AG04449 (cell line): ENCODE data around the gene SPAM1.
"Not testable (repeated sequence)": the region's sequence is repeated elsewhere in the genome, so short reads cannot be mapped to it uniquely, and the experiment has no call there.

ENCODE experiments used
- CTCF ChIA-PET: fragments of 350-600 bp; formaldehyde crosslinking; extraction: SDS; loops from one replicate; lab custom pipeline; 2021; ENCODE audit warnings: antibody characterized with exemption; lab: Yijun Ruan, JAX
- POLR2A ChIA-PET: fragments of 400-600, 350-600 bp; formaldehyde crosslinking; extraction: SDS; loops from one replicate; lab custom pipeline; 2020; ENCODE audit warnings: antibody characterized with exemption, inconsistent platforms; lab: Yijun Ruan, JAX
- DNase-seq: peaks from one replicate; pipeline ENCODE4 v3.0.0-alpha.2; 2010; ENCODE audit warnings: low read depth, low spot score
- H3K4me3 ChIP-seq: 2 replicates; pipeline ENCODE4 v1.5.1; 2011; ENCODE audit warnings: low read depth, mild to moderate bottlenecking, control low read depth, low read length
- TF ChIP-seq, protein P1 (sequence below): IDR thresholded peaks from one replicate; pipeline ENCODE4 v1.5.1; 2011; ENCODE audit warnings: mild to moderate bottlenecking, moderate library complexity, low read length, control low read depth, inconsistent platforms; ENCODE audit not compliant: insufficient read depth; ENCODE audit errors: missing control alignments

SPAM1 gene, protein sequence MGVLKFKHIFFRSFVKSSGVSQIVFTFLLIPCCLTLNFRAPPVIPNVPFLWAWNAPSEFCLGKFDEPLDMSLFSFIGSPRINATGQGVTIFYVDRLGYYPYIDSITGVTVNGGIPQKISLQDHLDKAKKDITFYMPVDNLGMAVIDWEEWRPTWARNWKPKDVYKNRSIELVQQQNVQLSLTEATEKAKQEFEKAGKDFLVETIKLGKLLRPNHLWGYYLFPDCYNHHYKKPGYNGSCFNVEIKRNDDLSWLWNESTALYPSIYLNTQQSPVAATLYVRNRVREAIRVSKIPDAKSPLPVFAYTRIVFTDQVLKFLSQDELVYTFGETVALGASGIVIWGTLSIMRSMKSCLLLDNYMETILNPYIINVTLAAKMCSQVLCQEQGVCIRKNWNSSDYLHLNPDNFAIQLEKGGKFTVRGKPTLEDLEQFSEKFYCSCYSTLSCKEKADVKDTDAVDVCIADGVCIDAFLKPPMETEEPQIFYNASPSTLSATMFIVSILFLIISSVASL

DNA sequence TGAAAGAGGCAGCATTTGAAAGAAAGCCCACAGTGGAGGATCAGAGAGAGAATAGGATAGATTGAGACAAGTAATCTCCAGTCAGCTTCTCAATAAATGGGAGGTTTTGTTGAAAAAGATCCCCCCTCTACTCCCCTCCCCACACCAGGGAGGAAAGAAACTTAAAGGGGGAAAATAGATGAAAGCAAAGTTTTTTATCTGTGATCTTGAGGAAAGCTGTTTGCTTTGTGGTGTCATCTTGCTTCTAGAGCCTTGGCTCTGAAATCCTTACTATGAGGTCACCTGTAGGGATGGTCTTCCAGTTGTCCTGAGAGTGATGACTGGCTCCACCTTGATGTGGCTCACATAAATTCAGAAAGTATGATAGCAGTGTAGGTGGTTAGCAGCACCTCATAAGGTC is at the start of gene SPAM1:
TSS of gene SPAM1 (plus strand) at position 301 of the 400 bp plus-strand sequence. CDS start 28,330 bp downstream, outside the sequence.
- POLR2A ChIA-PET, result no interaction called here
- no peak for DNase-seq
- no peak within 1 kb of the TSS for H3K4me3 ChIP-seq
- TF ChIP-seq, protein P1, sequence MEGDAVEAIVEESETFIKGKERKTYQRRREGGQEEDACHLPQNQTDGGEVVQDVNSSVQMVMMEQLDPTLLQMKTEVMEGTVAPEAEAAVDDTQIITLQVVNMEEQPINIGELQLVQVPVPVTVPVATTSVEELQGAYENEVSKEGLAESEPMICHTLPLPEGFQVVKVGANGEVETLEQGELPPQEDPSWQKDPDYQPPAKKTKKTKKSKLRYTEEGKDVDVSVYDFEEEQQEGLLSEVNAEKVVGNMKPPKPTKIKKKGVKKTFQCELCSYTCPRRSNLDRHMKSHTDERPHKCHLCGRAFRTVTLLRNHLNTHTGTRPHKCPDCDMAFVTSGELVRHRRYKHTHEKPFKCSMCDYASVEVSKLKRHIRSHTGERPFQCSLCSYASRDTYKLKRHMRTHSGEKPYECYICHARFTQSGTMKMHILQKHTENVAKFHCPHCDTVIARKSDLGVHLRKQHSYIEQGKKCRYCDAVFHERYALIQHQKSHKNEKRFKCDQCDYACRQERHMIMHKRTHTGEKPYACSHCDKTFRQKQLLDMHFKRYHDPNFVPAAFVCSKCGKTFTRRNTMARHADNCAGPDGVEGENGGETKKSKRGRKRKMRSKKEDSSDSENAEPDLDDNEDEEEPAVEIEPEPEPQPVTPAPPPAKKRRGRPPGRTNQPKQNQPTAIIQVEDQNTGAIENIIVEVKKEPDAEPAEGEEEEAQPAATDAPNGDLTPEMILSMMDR, result no peak
- CTCF ChIA-PET, result no interaction called here

DNA sequence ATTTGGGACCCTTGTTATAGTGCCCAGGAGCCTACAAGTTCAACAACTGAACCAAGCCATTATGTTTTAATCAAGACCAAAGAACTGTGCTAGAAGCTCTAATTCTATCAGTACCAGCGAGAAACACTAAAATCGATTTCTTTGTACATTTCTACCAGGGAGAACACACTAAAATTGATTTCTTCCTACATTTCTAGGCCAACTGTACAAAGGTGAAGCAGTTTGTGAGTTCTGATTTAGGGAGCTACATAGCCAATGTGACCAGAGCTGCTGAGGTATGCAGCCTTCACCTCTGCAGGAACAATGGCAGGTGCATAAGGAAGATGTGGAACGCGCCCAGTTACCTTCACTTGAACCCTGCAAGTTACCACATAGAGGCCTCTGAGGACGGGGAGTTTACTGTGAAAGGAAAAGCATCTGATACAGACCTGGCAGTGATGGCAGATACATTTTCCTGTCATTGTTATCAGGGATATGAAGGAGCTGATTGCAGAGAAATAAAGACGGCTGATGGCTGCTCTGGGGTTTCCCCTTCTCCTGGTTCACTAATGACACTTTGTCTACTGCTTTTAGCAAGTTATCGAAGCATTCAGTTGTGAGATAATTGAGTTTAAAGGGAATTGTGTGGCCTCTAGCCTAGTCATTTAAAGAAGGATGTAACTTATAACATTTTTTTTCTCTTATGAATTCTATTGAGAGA is 48.3 kb upstream of the SPAM1 start:
- ChIA-PET POLR2A (no interaction called here), CTCF (interaction anchor here (1.1 to 4.9 kb wide), 3 partner anchors 12 to 195 kb away, joined by 3 to 28 read pairs (median 3); no protein-coding TSS in a partner anchor)
- TF ChIP-seq, protein P1, result no peak
- H3K4me3 ChIP-seq, result no peak overlapping the region
- no peak for DNase-seq

DNA sequence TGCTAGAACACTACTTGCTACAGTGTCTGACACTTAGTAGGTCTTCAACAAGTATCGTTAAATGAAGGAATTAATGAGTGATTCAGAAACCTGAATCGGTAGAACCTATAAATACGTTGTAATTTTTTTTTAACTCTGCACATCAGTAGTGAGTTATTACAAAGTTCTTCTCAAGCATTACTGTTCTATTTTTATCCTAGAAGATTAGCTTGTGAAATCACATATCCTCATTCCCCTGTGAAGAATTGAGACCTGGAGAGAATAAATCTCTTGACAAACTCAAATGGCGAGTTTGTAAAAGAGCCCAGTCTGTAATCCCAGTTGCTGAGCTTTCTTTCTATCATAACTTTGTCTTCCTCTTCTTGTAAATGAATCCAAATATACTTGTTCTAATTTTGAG is 45.4 kb upstream of the SPAM1 start:
- H3K4me3 ChIP-seq, result no peak overlapping the region
- ChIA-PET POLR2A (no interaction called here), CTCF (interaction anchor here (1.2 to 4.9 kb wide), 3 partner anchors 11 to 243 kb away, joined by 4 to 28 read pairs (median 8); no protein-coding TSS in a partner anchor)
- TF ChIP-seq, protein P1, result no peak
- DNase-seq, result no peak

DNA sequence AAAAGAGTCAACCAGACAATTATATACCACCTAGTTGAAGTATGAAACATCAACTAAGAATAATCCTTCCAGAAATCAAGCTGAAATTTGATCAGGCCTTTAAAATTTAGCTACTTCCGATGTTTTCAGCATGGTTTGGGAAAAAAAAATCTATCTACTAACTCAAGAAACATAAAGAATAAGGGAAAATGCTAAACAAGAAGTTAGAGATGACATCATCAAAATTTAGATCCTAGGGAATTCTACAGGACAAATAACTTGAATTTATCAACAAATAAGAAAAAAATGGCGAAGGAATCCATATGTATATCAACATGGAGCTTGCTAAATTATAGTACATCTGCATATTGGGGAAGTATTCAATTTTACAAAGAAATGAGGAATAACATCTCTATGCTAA is 43.7 kb upstream of the SPAM1 start:
- TF ChIP-seq, protein P1, result no peak
- ChIA-PET POLR2A (no interaction called here), CTCF (interaction anchor here (0.8 kb wide), 1 partner anchor 9 kb away, joined by 4 read pairs; no protein-coding TSS in a partner anchor)
- no peak overlapping the region for H3K4me3 ChIP-seq
- DNase-seq, result no peak

DNA sequence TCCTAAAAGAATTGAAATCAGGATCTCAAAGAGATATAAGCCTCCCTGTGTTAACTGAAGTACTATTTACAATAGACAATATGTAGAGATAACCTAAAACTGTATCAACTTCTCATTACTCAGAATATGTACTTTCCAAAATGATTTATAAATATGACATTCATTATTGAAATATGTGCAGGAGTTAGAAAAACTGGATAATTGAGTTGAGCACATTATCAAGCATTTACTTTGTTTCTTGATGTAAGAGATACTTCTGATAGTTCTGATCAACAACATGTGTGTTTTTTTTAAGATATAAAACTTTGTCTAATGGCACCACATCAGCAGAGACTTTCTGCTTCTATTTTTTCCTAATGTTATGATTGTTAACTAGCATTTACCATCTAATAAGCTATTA is 41.9 kb upstream of the SPAM1 start:
- CTCF ChIA-PET, result no interaction called here
- no peak overlapping the region for H3K4me3 ChIP-seq
- TF ChIP-seq, protein P1, result no peak
- DNase-seq, result no peak
- POLR2A ChIA-PET, result no interaction called here

DNA sequence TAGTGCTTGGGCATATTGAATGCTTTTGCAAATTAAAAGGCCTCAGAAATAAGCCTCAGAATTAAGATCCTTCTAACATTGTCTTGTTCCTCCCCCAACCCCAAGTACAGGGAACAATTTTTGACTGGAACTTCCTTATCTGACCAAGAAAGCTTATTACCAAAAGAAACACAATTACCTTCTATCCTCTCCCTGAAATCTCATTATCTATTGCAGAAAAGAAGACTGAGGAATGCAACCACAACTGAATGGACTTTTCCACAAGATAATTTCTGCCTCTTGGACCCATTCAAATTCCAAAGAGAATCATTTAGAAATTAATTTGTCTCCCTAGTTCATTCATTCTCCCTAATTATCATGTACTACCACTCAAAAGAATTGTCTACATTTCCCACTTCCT is 36.8 kb upstream of the SPAM1 start:
- no peak overlapping the region for H3K4me3 ChIP-seq
- TF ChIP-seq, protein P1, result no peak
- no peak for DNase-seq
- POLR2A ChIA-PET, result no interaction called here
- CTCF ChIA-PET, result no interaction called here

DNA sequence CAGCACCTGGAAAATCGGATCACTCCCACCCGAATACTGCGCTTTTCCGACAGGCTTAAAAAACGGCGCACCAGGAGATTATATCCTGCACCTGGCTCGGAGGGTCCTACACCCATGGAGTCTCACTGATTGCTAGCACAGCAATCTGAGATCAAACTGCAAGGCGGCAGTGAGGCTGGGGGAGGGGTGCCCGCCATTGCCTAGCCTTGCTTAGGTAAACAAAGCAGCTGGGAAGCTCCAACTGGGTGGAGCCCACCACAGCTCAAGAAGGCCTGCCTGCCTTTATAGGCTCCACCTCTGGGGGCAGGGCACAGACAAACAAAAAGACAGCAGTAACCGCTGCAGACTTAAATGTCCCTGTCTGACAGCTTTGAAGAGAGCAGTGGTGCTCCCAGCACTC is 30.3 kb upstream of the SPAM1 start:
- CTCF ChIA-PET, POLR2A ChIA-PET: not testable (repeated sequence)

More for the DNA sequence above, 30.3 kb upstream of the SPAM1 start:
- DNase-seq, H3K4me3 ChIP-seq: not testable (repeated sequence)
